HCT116 (cell line): ENCODE data around the gene PLCB1. TPM values are rescaled to one million over a fixed set of nuclear protein-coding genes. Genes with fewer than 3 reads are reported as not detected.

ENCODE experiments used
- ATAC-seq: fragments of 200-7000 bp; cut with Tn5 transposase; 2 replicates; pipeline ENCODE4 v1.9.1; 2020; ENCODE audit warnings: mild to moderate bottlenecking, moderate library complexity
- BruUV-seq: library from RNA; stranded (reverse); fragments of 400-500 nt; replicated peaks from 2 replicates; lab custom pipeline; 2021; lab: Mats Ljungman, UMichigan
- CTCF ChIA-PET: fragments of 300-600 bp; sonication (Branson Sonifier 250); formaldehyde crosslinking; loops from one replicate; lab custom pipeline; 2021; ENCODE audit warnings: antibody characterized with exemption; lab: Charles Lee
- POLR2A ChIA-PET: fragments of 300-600, 350-600 bp; sonication (Branson Sonifier 250); formaldehyde crosslinking; loops from one replicate; lab custom pipeline; 2021; ENCODE audit warnings: antibody characterized with exemption; lab: Charles Lee
- RAD21 ChIA-PET, 2 experiments: fragments of 300-600 bp; sonication (Branson Sonifier 250); formaldehyde crosslinking; loops; one replicate each; lab custom pipeline; 2023; ENCODE audit warnings: low total read pairs in 2 of 2; ENCODE audit not compliant: uncharacterized antibody in 2 of 2, unreplicated experiment in 2 of 2, low non-redundant PET in 1 of 2; lab: Charles Lee
- DNase-seq: peaks from one replicate; pipeline ENCODE4 v3.0.0-alpha.2; 2010; ENCODE audit warnings: low read depth, low spot score
- H2AFZ ChIP-seq: fragments of 200-600 bp; shearing (Covaris generic), sonication (generic); 2 replicates; pipeline ENCODE4 v1.6.1; 2017; ENCODE audit warnings: low read depth, mixed run types, mixed read lengths, antibody characterized with exemption, low read length; ENCODE audit not compliant: poor library complexity, severe bottlenecking
- H3K27ac ChIP-seq: 2 replicates; pipeline ENCODE4 v1.5.1; 2012; ENCODE audit warnings: low read depth, low read length
- H3K27me3 ChIP-seq: fragments of 200-600 bp; sonication (generic); 2 replicates; pipeline ENCODE4 v1.6.1; 2016; ENCODE audit warnings: mixed run types, low read length, mixed read lengths; ENCODE audit not compliant: insufficient read depth
- H3K36me3 ChIP-seq, 2 experiments: fragments of 200-500 bp in 1 of 2; fragments of 200-600 bp in 1 of 2; sonication (Bioruptor generic) in 1 of 2; sonication (generic) in 1 of 2; 2 replicates each; pipeline versions ENCODE4 v1.5.1 to v1.6.1; 2014 to 2016; ENCODE audit warnings: low read length in 2 of 2, inconsistent platforms in 1 of 2, mixed read lengths in 1 of 2, mixed run types in 1 of 2; ENCODE audit not compliant: insufficient read depth in 2 of 2, control insufficient read depth in 1 of 2
- H3K4me1 ChIP-seq, 2 experiments: fragments of 200-600 bp in 1 of 2; sonication (generic) in 1 of 2; 2 replicates each; pipeline versions ENCODE4 v1.5.1 to v1.6.1; 2012 to 2017; ENCODE audit warnings: low read length in 2 of 2, inconsistent platforms in 1 of 2, mild to moderate bottlenecking in 1 of 2, mixed read lengths in 1 of 2, mixed run types in 1 of 2, moderate library complexity in 1 of 2; ENCODE audit not compliant: insufficient read depth in 2 of 2, control insufficient read depth in 1 of 2
- H3K4me2 ChIP-seq: fragments of 200-600 bp; sonication (generic); 2 replicates; pipeline ENCODE4 v1.6.1; 2017; ENCODE audit warnings: mixed run types, low read length, mixed read lengths
- H3K4me3 ChIP-seq, 2 experiments: fragments of 200-600 bp in 1 of 2; sonication (generic) in 1 of 2; replicated peaks in 1 of 2; 2 replicates each; pipeline ENCODE4 v1.5.1; 2011 to 2016; ENCODE audit warnings: low read length in 2 of 2, control low read depth in 1 of 2, low read depth in 1 of 2, mild to moderate bottlenecking in 1 of 2, mixed read lengths in 1 of 2, mixed run types in 1 of 2
- H3K79me2 ChIP-seq: fragments of 200-600 bp; sonication (generic); 2 replicates; pipeline ENCODE4 v1.6.1; 2017; ENCODE audit warnings: mild to moderate bottlenecking, mixed run types, low read length, moderate library complexity, mixed read lengths; ENCODE audit not compliant: insufficient read depth
- H3K9ac ChIP-seq: fragments of 200-600 bp; sonication (generic); 2 replicates; pipeline ENCODE4 v1.6.1; 2016; ENCODE audit warnings: low read length, mixed read lengths
- H3K9me2 ChIP-seq: fragments of 200-600 bp; sonication (generic), shearing (Covaris generic); 2 replicates; pipeline ENCODE4 v1.6.1; 2017; ENCODE audit warnings: mixed run types, mild to moderate bottlenecking, moderate library complexity; ENCODE audit not compliant: insufficient read depth
- H3K9me3 ChIP-seq, 2 experiments: fragments of 200-500 bp in 1 of 2; fragments of 200-600 bp in 1 of 2; sonication (Bioruptor generic) in 1 of 2; sonication (generic) in 1 of 2; 2 replicates each; pipeline ENCODE4 v1.6.1; 2014 to 2017; ENCODE audit warnings: low read length in 2 of 2, mixed read lengths in 2 of 2, inconsistent platforms in 1 of 2, low read depth in 1 of 2, mild to moderate bottlenecking in 1 of 2, mixed run types in 1 of 2, moderate library complexity in 1 of 2; ENCODE audit not compliant: control insufficient read depth in 1 of 2, insufficient read depth in 1 of 2
- H4K20me1 ChIP-seq: fragments of 200-600 bp; sonication (generic), shearing (Covaris generic); 2 replicates; pipeline ENCODE4 v1.6.1; 2017; ENCODE audit warnings: mixed run types, mild to moderate bottlenecking, moderate library complexity; ENCODE audit not compliant: insufficient read depth
- CBX3 ChIP-seq: IDR thresholded peaks from 2 replicates; pipeline ENCODE4 v1.6.1; 2012; ENCODE audit warnings: low read depth
- EZH2 ChIP-seq: fragments of 200-600 bp; sonication (generic); IDR thresholded peaks from 2 replicates; pipeline ENCODE4 v1.6.1; 2017; ENCODE audit warnings: antibody characterized with exemption, mixed run types
- POLR2A ChIP-seq: IDR thresholded peaks from 2 replicates; pipeline ENCODE4 v1.7.0; 2011; ENCODE audit warnings: borderline replicate concordance; ENCODE audit not compliant: insufficient read depth, insufficient read length; ENCODE audit errors: extremely low read depth
- SP1 ChIP-seq: IDR thresholded peaks from 2 replicates; pipeline ENCODE4 v1.6.1; 2012; ENCODE audit warnings: low read depth
- SRF ChIP-seq: IDR thresholded peaks from 2 replicates; pipeline ENCODE4 v1.6.1; 2012; ENCODE audit warnings: low read depth
- TCF7L2 ChIP-seq: IDR thresholded peaks from 2 replicates; pipeline ENCODE4 v1.7.0; 2011; ENCODE audit warnings: borderline replicate concordance, inconsistent platforms; ENCODE audit not compliant: insufficient read depth, insufficient read length; ENCODE audit errors: extremely low read depth
- YY1 ChIP-seq: IDR thresholded peaks from 2 replicates; pipeline ENCODE4 v1.6.1; 2011; ENCODE audit warnings: low read length, low read depth, moderate library complexity, mild to moderate bottlenecking; ENCODE audit not compliant: insufficient replicate concordance; ENCODE audit errors: extremely low read depth
- ZFX ChIP-seq: fragments of 450-650 bp; IDR thresholded peaks from 2 replicates; pipeline ENCODE4 v1.6.1; 2017
- intact Hi-C: fragments of 100-400 bp; cut with micrococcal nuclease; formaldehyde crosslinking; loops from 2 replicates; pipeline ENCODE4 v1.10.0; 2022
- total RNA-seq: library from RNA; stranded (reverse); gene quantifications from one replicate; pipeline ENCODE4 v1.2.1, GENCODE V29; 2021; ENCODE audit not compliant: unreplicated experiment
- TF ChIP-seq, protein P1 (sequence below): IDR thresholded peaks from 2 replicates; pipeline ENCODE4 v1.6.1; 2012
- TF ChIP-seq, protein P2 (sequence below): IDR thresholded peaks from 2 replicates; pipeline ENCODE4 v1.6.1; 2012; ENCODE audit warnings: low read depth
- TF ChIP-seq, protein P3 (sequence below): IDR thresholded peaks from 2 replicates; pipeline ENCODE4 v1.6.1; 2012

The PLCB1 gene
- total RNA-seq, 1 experiment from 2014 or later: 15.8 TPM

DNA sequence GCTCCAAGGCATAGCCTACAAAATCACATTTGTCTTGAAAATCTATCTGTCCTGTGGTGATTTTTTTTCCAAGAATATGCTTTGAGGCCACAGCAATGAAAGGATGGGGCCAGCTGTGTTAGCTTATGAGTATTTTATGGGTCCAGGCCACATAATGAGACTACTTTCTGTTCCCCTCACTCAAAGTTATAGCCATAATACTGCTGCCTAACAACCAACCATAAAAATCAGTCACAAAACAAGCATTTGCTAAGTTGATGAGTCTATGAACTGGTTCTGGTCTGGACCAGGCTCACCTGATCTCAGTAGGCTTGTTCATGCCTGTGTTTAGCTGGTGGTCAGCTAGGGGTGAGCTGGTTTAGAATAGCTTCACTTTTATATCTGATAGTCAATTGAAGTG, 744.3 kb downstream of the PLCB1 start (continued):
- TF ChIP-seq, protein P1, sequence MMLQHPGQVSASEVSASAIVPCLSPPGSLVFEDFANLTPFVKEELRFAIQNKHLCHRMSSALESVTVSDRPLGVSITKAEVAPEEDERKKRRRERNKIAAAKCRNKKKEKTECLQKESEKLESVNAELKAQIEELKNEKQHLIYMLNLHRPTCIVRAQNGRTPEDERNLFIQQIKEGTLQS: no peak
- TF ChIP-seq EZH2: no peak
- TF ChIP-seq, all 23 proteins: peak for 0

DNA sequence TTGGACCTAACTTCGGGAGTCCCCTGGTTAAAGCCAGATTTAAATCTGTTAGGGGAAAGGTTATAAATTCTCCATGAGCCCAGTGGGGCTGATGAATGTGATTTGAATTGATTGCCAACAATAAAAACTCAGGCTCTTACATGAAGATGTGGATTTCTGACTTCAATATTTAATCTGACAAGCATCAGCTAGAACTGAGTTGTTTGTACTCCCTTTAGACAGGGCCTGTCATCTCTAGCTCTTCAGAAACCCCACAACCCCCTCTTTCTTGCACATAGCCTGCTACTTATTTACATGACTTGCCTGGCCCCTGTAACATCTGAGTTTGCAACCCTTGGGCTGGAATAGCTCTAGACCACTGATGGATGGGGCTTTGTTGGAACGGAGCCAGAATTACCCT, 745.2 kb downstream of the PLCB1 start:
- Histone ChIP-seq H3K4me2 (no peak overlapping the region), H2AFZ (no peak overlapping the region)
- intact Hi-C loops: no loop called here
- TF ChIP-seq TCF7L2: no peak
- no peak for TF ChIP-seq CBX3
- TF ChIP-seq YY1: no peak
- TF ChIP-seq POLR2A: no peak
- no peak for TF ChIP-seq SRF
- TF ChIP-seq, protein P2, sequence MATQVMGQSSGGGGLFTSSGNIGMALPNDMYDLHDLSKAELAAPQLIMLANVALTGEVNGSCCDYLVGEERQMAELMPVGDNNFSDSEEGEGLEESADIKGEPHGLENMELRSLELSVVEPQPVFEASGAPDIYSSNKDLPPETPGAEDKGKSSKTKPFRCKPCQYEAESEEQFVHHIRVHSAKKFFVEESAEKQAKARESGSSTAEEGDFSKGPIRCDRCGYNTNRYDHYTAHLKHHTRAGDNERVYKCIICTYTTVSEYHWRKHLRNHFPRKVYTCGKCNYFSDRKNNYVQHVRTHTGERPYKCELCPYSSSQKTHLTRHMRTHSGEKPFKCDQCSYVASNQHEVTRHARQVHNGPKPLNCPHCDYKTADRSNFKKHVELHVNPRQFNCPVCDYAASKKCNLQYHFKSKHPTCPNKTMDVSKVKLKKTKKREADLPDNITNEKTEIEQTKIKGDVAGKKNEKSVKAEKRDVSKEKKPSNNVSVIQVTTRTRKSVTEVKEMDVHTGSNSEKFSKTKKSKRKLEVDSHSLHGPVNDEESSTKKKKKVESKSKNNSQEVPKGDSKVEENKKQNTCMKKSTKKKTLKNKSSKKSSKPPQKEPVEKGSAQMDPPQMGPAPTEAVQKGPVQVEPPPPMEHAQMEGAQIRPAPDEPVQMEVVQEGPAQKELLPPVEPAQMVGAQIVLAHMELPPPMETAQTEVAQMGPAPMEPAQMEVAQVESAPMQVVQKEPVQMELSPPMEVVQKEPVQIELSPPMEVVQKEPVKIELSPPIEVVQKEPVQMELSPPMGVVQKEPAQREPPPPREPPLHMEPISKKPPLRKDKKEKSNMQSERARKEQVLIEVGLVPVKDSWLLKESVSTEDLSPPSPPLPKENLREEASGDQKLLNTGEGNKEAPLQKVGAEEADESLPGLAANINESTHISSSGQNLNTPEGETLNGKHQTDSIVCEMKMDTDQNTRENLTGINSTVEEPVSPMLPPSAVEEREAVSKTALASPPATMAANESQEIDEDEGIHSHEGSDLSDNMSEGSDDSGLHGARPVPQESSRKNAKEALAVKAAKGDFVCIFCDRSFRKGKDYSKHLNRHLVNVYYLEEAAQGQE: no peak
- TF ChIP-seq, protein P1: no peak
- TF ChIP-seq ZFX: no peak
- no peak for TF ChIP-seq SP1
- TF ChIP-seq, protein P3, sequence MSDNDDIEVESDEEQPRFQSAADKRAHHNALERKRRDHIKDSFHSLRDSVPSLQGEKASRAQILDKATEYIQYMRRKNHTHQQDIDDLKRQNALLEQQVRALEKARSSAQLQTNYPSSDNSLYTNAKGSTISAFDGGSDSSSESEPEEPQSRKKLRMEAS: no peak
- TF ChIP-seq EZH2: no peak
- TF ChIP-seq, all 23 proteins: peak for 0
- no peak overlapping the region for H3K4me3 ChIP-seq
- no peaks in the 10 kb centered on the region for H3K4me1 ChIP-seq
- H3K27ac ChIP-seq: no peak overlapping the region
- H4K20me1 ChIP-seq: no peaks in the 10 kb centered on the region
- no peaks in the 10 kb centered on the region; the same call in 1 of the 2 replicates for H3K9me2 ChIP-seq
- BruUV-seq: no TSS peak
- no peaks in the 10 kb centered on the region for H3K27me3 ChIP-seq
- H3K79me2 ChIP-seq: no peaks in the 10 kb centered on the region
- ChIA-PET POLR2A (no interaction called here), RAD21 (no interaction called here), CTCF (no interaction called here)
- H3K36me3 ChIP-seq: no peaks in the 10 kb centered on the region
- DNase-seq (no peak), ATAC-seq (no peak)
- no peaks in the 10 kb centered on the region for H3K9me3 ChIP-seq
- no peak overlapping the region for H3K9ac ChIP-seq
